GM12865 (cell line): ENCODE results near the gene GDPD4.

Experiments used
- DNase-seq: peaks from one replicate; pipeline ENCODE4 v3.0.0; 2010; ENCODE audit warnings: low read depth
- H3K4me3 ChIP-seq: 2 replicates; pipeline ENCODE4 v1.5.1; 2011; ENCODE audit warnings: mild to moderate bottlenecking, low read depth, low read length, control low read depth
- CTCF ChIP-seq: IDR thresholded peaks from 2 replicates; pipeline ENCODE4 v1.5.1; 2011; ENCODE audit warnings: low read length, control low read depth, low read depth, inconsistent platforms; ENCODE audit not compliant: insufficient read depth; ENCODE audit errors: missing control alignments

GDPD4 gene

GRCh38 chr11:77199137-77199745, 102.2 kb downstream of the GDPD4 start:
- DNase-seq, result no peak

GRCh38 chr11:77198440-77198849, 103.0 kb downstream of the GDPD4 start:
- peak; percentile 52 for DNase-seq
- peak; percentile 42 for TF ChIP-seq CTCF

More at GRCh38 chr11:77199137-77199745, 102.2 kb downstream of the GDPD4 start:
- TF ChIP-seq CTCF, result no peak
- H3K4me3 ChIP-seq, result no peak overlapping the region

GRCh38 chr11:77197626-77198320, 103.7 kb downstream of the GDPD4 start:
- no peak for DNase-seq
- no peak overlapping the region for H3K4me3 ChIP-seq
- no peak for TF ChIP-seq CTCF

More at GRCh38 chr11:77198440-77198849, 103.0 kb downstream of the GDPD4 start:
- H3K4me3 ChIP-seq, result no peak overlapping the region

- TF ChIP-seq CTCF, result no peak
- DNase-seq, result no peak
- H3K4me3 ChIP-seq, result no peak overlapping the region
These were observed 104.5 kb downstream of the GDPD4 start for GRCh38 chr11:77196961-77197360.

GRCh38 chr11:77195071-77195755, 106.3 kb downstream of the GDPD4 start:
- TF ChIP-seq CTCF, result no peak
- H3K4me3 ChIP-seq, result no peak overlapping the region
- DNase-seq, result no peak

GRCh38 chr11:77193911-77194830, 107.3 kb downstream of the GDPD4 start:
- no peak for TF ChIP-seq CTCF
- no peak for DNase-seq
- no peak overlapping the region for H3K4me3 ChIP-seq
